Choroid plexus epithelial cell (primary cell): Measurements from ENCODE around the gene COL9A3.

Experiments used
- DNase-seq: peaks from one replicate; pipeline ENCODE4 v3.0.0-alpha.2; 2010; ENCODE audit warnings: low read depth
- H3K4me3 ChIP-seq: 2 replicates; pipeline ENCODE4 v1.5.1; 2011; ENCODE audit warnings: low read depth, mild to moderate bottlenecking, control low read depth, low read length, moderate library complexity
- CTCF ChIP-seq: conservative IDR thresholded peaks from 2 replicates; pipeline ENCODE4 v1.5.1; 2011; ENCODE audit warnings: low read depth, mild to moderate bottlenecking, control low read depth, inconsistent platforms, low read length, moderate library complexity

The COL9A3 gene

GRCh38 chr20:62775206-62775605 is 41.6 kb upstream of the COL9A3 start:
- DNase-seq: no peak
- H3K4me3 ChIP-seq: no peak overlapping the region
- TF ChIP-seq CTCF: no peak

- no peak for TF ChIP-seq CTCF
- DNase-seq: no peak
- H3K4me3 ChIP-seq: no peak overlapping the region
Observed at GRCh38 chr20:62776035-62776691, 40.7 kb upstream of the COL9A3 start.

- no peak for TF ChIP-seq CTCF
- no peak overlapping the region for H3K4me3 ChIP-seq
- DNase-seq: no peak
Observed at GRCh38 chr20:62776692-62777527, 39.9 kb upstream of the COL9A3 start.

DNA sequence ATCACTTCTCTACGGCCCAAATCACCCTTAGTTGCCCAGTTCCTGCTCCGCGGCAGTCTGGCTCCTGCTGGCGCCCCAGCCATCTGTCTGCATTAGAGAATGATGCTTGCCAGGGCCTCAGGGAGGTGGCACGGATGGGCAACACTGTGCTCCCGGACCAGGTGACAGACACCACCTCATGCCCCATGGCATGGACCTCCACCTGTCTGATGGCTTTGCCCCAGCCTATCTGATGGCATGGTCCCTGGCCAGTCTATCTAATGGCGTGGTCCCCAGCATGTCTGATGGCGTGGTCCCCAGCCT is 39.4 kb upstream of the COL9A3 start:
- no peak for TF ChIP-seq CTCF

GRCh38 chr20:62778058-62778457 is 38.8 kb upstream of the COL9A3 start:
- no peak overlapping the region for H3K4me3 ChIP-seq
- TF ChIP-seq CTCF: no peak
- DNase-seq: no peak

More for the DNA sequence above, 39.4 kb upstream of the COL9A3 start:
- no peak overlapping the region for H3K4me3 ChIP-seq
- DNase-seq: no peak

- no peak for DNase-seq
Observed at GRCh38 chr20:62778601-62779416, 38.0 kb upstream of the COL9A3 start.

More at GRCh38 chr20:62778601-62779416, 38.0 kb upstream of the COL9A3 start:
- no peak for TF ChIP-seq CTCF
- H3K4me3 ChIP-seq: no peak overlapping the region
